Karpas-422 (cell line): ENCODE measurements around the gene TOX2. TPM values are rescaled to one million over a fixed set of nuclear protein-coding genes. Genes with fewer than 3 reads are reported as not detected.
A peak's percentile ranks its signal among the peaks of the same experiment; 100 is the strongest.

Experiments used
- DNase-seq: peaks from one replicate; pipeline ENCODE4 v3.0.0-alpha.2; 2015
- H2AFZ ChIP-seq: fragments of 200-600 bp; sonication (generic); 2 replicates; pipeline ENCODE4 v1.6.1; 2014; ENCODE audit warnings: antibody characterized with exemption, low read length, mixed read lengths
- H3K27ac ChIP-seq: fragments of 200-600 bp; sonication (generic); 2 replicates; pipeline ENCODE4 v1.5.1; 2014; ENCODE audit warnings: mild to moderate bottlenecking, low read length, moderate library complexity
- H3K27me3 ChIP-seq: fragments of 200-600 bp; sonication (generic); 2 replicates; pipeline ENCODE4 v1.6.1; 2014; ENCODE audit warnings: low read length, mixed read lengths
- H3K36me3 ChIP-seq: fragments of 200-600 bp; sonication (generic); 2 replicates; pipeline ENCODE4 v1.6.1; 2014; ENCODE audit warnings: low read length, mixed read lengths; ENCODE audit not compliant: insufficient read depth
- H3K4me1 ChIP-seq: fragments of 200-600 bp; sonication (generic); 2 replicates; pipeline ENCODE4 v1.6.1; 2014; ENCODE audit warnings: mild to moderate bottlenecking, low read length, mixed read lengths
- H3K4me2 ChIP-seq: fragments of 200-600 bp; sonication (generic); 2 replicates; pipeline ENCODE4 v1.6.1; 2014; ENCODE audit warnings: low read length, low read depth, mild to moderate bottlenecking; ENCODE audit not compliant: poor library complexity, severe bottlenecking
- H3K4me3 ChIP-seq: fragments of 200-600 bp; sonication (generic); 2 replicates; pipeline ENCODE4 v1.5.1; 2014; ENCODE audit warnings: mild to moderate bottlenecking, antibody characterized with exemption, low read length, mixed read lengths
- H3K79me2 ChIP-seq: fragments of 200-600 bp; sonication (generic); 2 replicates; pipeline ENCODE4 v1.6.1; 2014; ENCODE audit warnings: mild to moderate bottlenecking, low read length, mixed read lengths
- H3K9ac ChIP-seq: fragments of 200-600 bp; sonication (generic); 2 replicates; pipeline ENCODE4 v1.6.0; 2014; ENCODE audit warnings: low read length
- H3K9me2 ChIP-seq: fragments of 200-600 bp; sonication (generic), shearing (Covaris generic); replicated peaks from 2 replicates; pipeline ENCODE4 v1.6.0; 2014; ENCODE audit warnings: mild to moderate bottlenecking, low read length, moderate library complexity; ENCODE audit not compliant: insufficient read depth
- H3K9me3 ChIP-seq: fragments of 300-700, 200-600 bp; sonication (generic); 2 replicates; pipeline ENCODE4 v1.6.1; 2014; ENCODE audit warnings: low read length, mixed read lengths
- H4K20me1 ChIP-seq: fragments of 200-600 bp; sonication (generic); 2 replicates; pipeline ENCODE4 v1.6.1; 2014; ENCODE audit warnings: mild to moderate bottlenecking, antibody characterized with exemption, low read length, low read depth; ENCODE audit not compliant: insufficient read depth
- total RNA-seq: library from RNA; depleted of rRNA; stranded (reverse); fragments of >200 nt; shearing (Covaris generic); gene quantifications from 2 replicates; pipeline ENCODE4 v1.2.3, GENCODE V29; 2014; ENCODE audit warnings: low replicate concordance

Gene TOX2
- total RNA-seq, 1 experiment from 2014 or later: 42.9 TPM

DNA sequence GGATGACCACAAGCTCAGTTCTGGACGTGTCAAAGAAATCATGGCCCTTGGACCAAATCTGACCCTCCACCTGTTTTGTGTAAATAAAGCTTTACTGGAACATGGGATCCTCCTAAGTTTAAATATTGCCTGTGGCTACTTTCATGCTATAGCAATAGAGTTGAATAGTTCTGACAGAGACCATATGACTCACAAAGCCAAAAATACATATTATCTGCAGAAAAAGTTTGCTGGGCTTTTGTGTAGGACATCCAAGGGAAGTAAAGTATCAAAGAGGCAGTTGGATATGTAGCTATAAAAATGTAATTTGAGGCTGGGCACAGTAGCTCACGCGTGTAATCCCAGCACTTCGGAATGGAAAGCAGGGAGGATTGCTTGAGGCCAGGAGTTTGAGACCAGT is 78.9 kb downstream of the TOX2 start:
- peaks cover 81% of the 10 kb centered on the region for H3K36me3 ChIP-seq
- H3K9ac ChIP-seq: no peak overlapping the region
- peaks cover 90% of the 10 kb centered on the region for H3K79me2 ChIP-seq

DNA sequence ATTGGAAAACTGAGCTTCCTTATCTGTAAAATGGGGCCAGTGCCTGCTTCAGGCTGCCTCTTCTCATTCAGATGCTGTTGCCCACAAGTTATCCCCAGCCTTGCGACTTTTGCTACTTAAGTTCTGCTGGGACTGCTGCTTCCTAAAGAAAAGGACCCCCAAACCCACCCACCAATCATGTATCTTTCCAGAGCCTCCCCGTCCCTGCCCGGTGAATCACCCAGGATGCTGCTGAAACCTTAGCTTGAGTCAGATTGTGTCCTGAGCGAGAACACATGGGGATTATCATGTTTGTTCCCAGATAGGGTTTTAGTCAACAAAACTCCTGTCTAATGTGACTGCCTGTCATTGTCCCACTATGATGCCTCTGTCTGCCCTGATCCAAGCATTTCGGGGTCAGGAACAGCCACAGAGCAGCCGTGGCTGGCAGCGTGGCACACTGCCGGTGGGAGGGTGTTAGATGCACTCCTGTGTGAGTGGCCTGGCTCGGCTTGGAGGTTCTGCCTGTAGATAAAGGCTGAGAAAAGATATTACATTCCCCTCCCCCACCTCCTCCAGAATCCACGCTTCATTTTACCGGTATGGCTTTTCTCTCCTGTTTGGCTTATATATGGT is 79.9 kb downstream of the TOX2 start:
- Histone ChIP-seq H3K4me3 (no peak overlapping the region), H3K27ac (no peak overlapping the region; the same call in 1 of the 2 replicates), H3K27me3 (no peaks in the 10 kb centered on the region), H3K9ac (no peak overlapping the region), H3K9me2 (no peaks in the 10 kb centered on the region), H3K4me1 (peaks cover 17% of the 10 kb centered on the region), H2AFZ (no peak overlapping the region), H3K4me2 (no peak overlapping the region), H3K79me2 (peaks cover 84% of the 10 kb centered on the region), H4K20me1 (no peaks in the 10 kb centered on the region), H3K9me3 (no peaks in the 10 kb centered on the region), H3K36me3 (peaks cover 74% of the 10 kb centered on the region)
- DNase-seq: no peak

More for the DNA sequence above, 78.9 kb downstream of the TOX2 start:
- Histone ChIP-seq H3K4me2 (no peak overlapping the region), H3K9me3 (no peaks in the 10 kb centered on the region), H2AFZ (no peak overlapping the region), H3K27ac (peak overlapping the region; percentile 23; the same call in 1 of the 2 replicates), H4K20me1 (no peaks in the 10 kb centered on the region), H3K27me3 (no peaks in the 10 kb centered on the region), H3K4me3 (no peak overlapping the region), H3K9me2 (no peaks in the 10 kb centered on the region), H3K4me1 (peaks cover 21% of the 10 kb centered on the region)
- DNase-seq: no peak

DNA sequence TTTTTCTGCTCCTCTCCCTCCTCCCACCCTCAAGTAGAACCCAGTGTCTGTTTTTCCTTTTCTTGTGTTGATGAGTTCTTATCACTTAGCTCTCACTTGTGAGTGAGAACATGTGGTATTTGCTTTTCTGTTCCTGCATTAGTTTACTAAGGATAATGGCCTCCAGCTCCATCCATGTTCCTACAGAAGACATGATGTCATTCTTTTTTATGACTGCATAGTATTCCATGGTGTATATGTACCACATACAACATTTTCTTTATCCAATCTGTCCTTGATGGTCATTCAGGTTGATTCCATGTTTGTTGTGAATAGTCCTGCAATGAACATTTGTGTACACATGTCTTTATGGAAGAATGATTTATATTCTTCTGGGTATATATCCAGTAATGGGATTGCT is 81.0 kb downstream of the TOX2 start:
- H3K27ac ChIP-seq: no peak overlapping the region
- no peak overlapping the region for H3K4me3 ChIP-seq
- peaks cover 70% of the 10 kb centered on the region for H3K36me3 ChIP-seq
- no peak overlapping the region for H3K9ac ChIP-seq
- no peaks in the 10 kb centered on the region for H3K9me3 ChIP-seq
- peaks cover 28% of the 10 kb centered on the region for H3K4me1 ChIP-seq
- no peaks in the 10 kb centered on the region for H4K20me1 ChIP-seq
- H3K4me2 ChIP-seq: no peak overlapping the region
- DNase-seq: no peak
- H3K79me2 ChIP-seq: peaks cover 84% of the 10 kb centered on the region
- H3K27me3 ChIP-seq: no peaks in the 10 kb centered on the region
- no peak overlapping the region for H2AFZ ChIP-seq
- no peaks in the 10 kb centered on the region for H3K9me2 ChIP-seq

DNA sequence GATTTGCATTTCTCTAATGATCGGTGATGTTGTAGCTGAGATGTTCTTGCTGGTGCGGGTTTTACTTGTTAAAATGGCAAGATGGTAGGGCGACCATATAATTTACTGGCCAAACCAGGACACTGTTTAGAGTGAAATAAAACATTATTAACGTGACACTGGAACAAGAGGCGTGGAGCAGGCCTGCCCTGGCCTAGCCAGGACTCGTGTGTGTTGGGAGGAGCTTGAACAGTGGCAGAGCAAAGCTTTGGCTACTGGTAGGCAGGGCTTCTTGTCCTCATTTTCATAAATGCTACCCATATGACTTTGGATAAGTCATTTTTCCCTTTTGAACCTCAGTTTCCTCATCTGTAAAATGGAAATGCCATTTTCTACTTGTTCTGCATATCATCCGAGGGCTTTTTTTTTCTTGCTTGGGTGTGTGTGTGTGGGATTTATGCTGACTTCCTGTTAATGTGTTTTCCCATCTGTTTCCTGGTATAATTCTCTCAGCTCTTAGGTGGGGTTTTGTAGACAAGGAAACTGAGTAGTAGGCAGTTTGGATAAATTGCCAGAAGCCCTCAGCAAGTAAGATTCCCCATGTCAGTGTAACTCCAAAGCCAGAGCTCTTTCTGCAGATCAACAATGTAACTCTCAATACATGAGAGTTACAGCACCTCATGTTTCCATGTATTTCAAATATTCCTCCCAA is 81.7 kb downstream of the TOX2 start:
- Histone ChIP-seq H4K20me1 (no peaks in the 10 kb centered on the region), H3K27ac (peak overlapping the region; percentile 16), H3K27me3 (no peaks in the 10 kb centered on the region), H2AFZ (no peak overlapping the region), H3K4me3 (no peak overlapping the region), H3K36me3 (peaks cover 63% of the 10 kb centered on the region), H3K79me2 (peaks cover 84% of the 10 kb centered on the region), H3K9me2 (no peaks in the 10 kb centered on the region), H3K4me2 (no peak overlapping the region), H3K9ac (no peak overlapping the region), H3K4me1 (peaks cover 35% of the 10 kb centered on the region), H3K9me3 (no peaks in the 10 kb centered on the region)
- DNase-seq: no peak

DNA sequence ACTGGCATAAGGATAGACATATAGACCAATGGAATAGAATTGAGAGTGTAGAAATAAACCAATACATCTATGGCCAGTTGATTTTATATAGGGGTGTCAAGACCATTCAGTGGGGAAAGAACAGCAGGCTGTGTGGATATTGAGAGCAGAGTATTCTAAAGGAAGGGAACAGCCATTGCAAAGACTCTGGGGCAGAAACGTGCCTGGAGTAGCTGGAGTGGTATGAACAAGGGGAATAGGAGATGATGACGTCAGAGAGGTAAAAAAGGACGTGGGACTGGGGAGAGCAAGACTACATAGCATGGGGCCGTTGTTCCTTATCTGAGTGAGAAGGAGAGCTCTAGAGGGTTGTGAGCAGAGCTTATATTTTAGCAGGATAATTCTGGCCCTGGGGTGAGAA is 85.2 kb downstream of the TOX2 start:
- Histone ChIP-seq H3K4me3 (no peak overlapping the region), H3K79me2 (peaks cover 80% of the 10 kb centered on the region), H3K9ac (no peak overlapping the region), H3K4me1 (peaks cover 68% of the 10 kb centered on the region), H3K4me2 (no peak overlapping the region), H3K27me3 (no peaks in the 10 kb centered on the region), H3K9me2 (no peaks in the 10 kb centered on the region), H3K27ac (peak overlapping the region; percentile 53), H2AFZ (no peak overlapping the region), H4K20me1 (no peaks in the 10 kb centered on the region), H3K36me3 (peaks cover 40% of the 10 kb centered on the region), H3K9me3 (no peaks in the 10 kb centered on the region)
- no peak for DNase-seq

DNA sequence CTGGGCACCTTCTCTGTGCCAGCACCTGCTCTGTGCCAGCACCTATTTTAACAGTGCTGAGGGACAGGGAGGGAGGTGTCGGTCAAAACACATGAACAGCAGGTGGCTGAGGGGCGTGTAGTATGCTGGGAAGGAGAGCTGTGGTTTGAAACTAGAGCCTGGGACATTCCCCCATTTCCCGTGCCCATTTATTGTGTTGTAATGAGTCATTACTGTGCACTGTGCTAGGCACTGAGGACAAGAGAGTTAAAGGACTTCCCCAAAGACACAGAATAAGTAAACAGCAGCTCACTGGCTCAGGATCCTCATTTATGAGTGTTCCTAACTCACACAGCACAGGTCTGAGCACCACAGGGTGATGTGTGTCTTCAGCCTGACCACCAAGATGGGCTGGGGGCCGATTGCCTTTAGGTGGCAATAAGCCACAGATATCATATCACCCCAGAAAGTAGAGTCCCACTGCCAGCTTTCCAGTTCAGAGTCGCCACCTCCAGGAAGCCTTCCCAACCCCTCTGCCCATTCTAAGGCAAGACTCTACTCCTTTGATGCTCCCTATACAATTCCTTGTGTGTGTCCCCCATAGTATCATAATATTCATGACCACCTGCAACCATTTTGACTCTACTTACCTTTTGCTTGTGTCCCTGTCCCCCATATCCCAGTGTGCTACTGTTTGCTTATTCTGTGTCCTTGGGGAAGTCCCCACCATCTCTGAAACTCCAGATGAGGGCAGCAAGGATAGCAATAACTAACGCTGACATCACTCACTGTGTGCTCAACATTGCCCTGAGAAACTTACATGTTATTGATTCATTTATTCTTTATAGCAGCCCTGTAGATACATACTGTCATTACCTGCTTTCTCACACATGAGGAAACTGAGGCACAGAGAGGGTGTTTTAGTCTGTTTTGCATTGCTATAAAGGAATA is 87.3 kb downstream of the TOX2 start:
- no peaks in the 10 kb centered on the region for H4K20me1 ChIP-seq
- peaks cover 85% of the 10 kb centered on the region for H3K4me1 ChIP-seq
- no peak overlapping the region for H3K4me3 ChIP-seq
- H3K9me2 ChIP-seq: no peaks in the 10 kb centered on the region
- peak overlapping the region; percentile 53 for H3K27ac ChIP-seq
- no peak overlapping the region for H3K4me2 ChIP-seq
- H3K9me3 ChIP-seq: no peaks in the 10 kb centered on the region
- H3K27me3 ChIP-seq: no peaks in the 10 kb centered on the region
- peaks cover 24% of the 10 kb centered on the region for H3K36me3 ChIP-seq
- peaks cover 72% of the 10 kb centered on the region for H3K79me2 ChIP-seq
- no peak for DNase-seq
- no peak overlapping the region for H2AFZ ChIP-seq
- H3K9ac ChIP-seq: no peak overlapping the region; the same call in 1 of the 2 replicates

DNA sequence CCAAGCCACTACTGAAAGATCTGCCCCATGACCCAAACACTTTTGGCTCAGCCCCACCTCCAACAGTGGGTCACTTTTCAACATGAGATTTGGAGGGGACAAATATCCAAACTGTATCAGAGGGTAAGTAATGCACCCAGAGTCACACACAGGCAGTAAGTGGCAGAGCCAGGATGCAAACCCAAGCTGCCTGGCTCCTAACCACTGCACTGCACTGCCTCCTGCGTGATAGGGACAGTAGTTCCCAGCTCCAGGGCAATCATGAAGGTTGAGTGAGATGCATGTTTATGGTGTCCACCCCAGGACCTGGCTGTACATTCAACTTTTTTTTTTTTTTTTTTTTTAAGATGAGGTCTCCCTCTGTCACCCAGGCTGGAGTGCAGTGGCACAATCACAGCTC is 88.2 kb downstream of the TOX2 start:
- no peak overlapping the region for H3K4me2 ChIP-seq
- no peaks in the 10 kb centered on the region for H3K9me3 ChIP-seq
- no peak overlapping the region; the same call in 1 of the 2 replicates for H3K9ac ChIP-seq
- no peak for DNase-seq
- H3K27ac ChIP-seq: peak overlapping the region; percentile 53
- peaks cover 87% of the 10 kb centered on the region for H3K4me1 ChIP-seq
- H4K20me1 ChIP-seq: no peaks in the 10 kb centered on the region
- no peak overlapping the region for H3K4me3 ChIP-seq
- peaks cover 69% of the 10 kb centered on the region for H3K79me2 ChIP-seq
- no peak overlapping the region for H2AFZ ChIP-seq
- H3K36me3 ChIP-seq: peaks cover 21% of the 10 kb centered on the region
- no peaks in the 10 kb centered on the region for H3K9me2 ChIP-seq
- no peaks in the 10 kb centered on the region for H3K27me3 ChIP-seq

DNA sequence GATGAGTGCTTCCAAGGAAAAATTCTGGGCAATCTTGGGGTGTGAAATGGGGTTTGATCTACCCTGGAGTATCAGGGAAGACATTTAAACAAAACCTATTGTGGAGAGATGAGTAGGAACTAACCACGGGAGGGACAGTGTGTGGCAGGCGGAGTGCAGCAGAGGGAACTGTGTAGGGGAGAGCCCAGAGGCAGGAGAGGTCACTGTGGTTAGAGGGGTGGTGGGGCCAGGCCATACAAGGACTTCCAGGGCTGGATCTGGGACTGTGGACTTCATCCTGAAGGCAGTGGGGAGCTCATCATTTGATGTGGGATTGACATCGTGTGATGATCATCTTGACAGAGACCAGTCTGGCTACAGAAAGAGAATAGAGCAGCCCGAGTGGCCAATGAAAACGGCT is 89.0 kb downstream of the TOX2 start:
- no peaks in the 10 kb centered on the region for H3K9me3 ChIP-seq
- peaks cover 19% of the 10 kb centered on the region for H3K36me3 ChIP-seq
- no peak overlapping the region for H2AFZ ChIP-seq
- no peak overlapping the region for H3K4me3 ChIP-seq
- H3K4me2 ChIP-seq: no peak overlapping the region
- H3K4me1 ChIP-seq: peaks cover 90% of the 10 kb centered on the region
- no peaks in the 10 kb centered on the region for H4K20me1 ChIP-seq
- no peak for DNase-seq
- H3K27ac ChIP-seq: peak overlapping the region; percentile 41
- H3K27me3 ChIP-seq: no peaks in the 10 kb centered on the region
- H3K79me2 ChIP-seq: peaks cover 70% of the 10 kb centered on the region
- H3K9ac ChIP-seq: no peak overlapping the region
- no peaks in the 10 kb centered on the region for H3K9me2 ChIP-seq
